Subcutaneous abdominal adipose tissue (tissue), 5 donors: ENCODE data around the gene NLK.
A peak's percentile ranks its signal among the peaks of the same experiment; 100 is the strongest.
"Not testable (repeated sequence)": the region's sequence is repeated elsewhere in the genome, so short reads cannot be mapped to it uniquely, and the experiment has no call there.

Experiments
- H3K27ac ChIP-seq: one replicate; pipeline ENCODE4 v1.7.0; 2013; ENCODE audit warnings: low read depth, mild to moderate bottlenecking, inconsistent platforms, low read length, moderate library complexity
- H3K27me3 ChIP-seq, 5 donors: one replicate each; pipeline ENCODE4 v1.7.0; 2013; ENCODE audit warnings: low read length in 5 of 5, inconsistent platforms in 1 of 5; ENCODE audit not compliant: control insufficient read depth in 5 of 5, insufficient read depth in 4 of 5
- H3K36me3 ChIP-seq, 5 donors: one replicate each; pipeline ENCODE4 v1.7.0; 2013; ENCODE audit warnings: low read length in 5 of 5; ENCODE audit not compliant: control insufficient read depth in 5 of 5, insufficient read depth in 5 of 5
- H3K4me1 ChIP-seq, 5 donors: one replicate each; pipeline ENCODE4 v1.7.0; 2013; ENCODE audit warnings: low read length in 5 of 5, mild to moderate bottlenecking in 3 of 5, moderate library complexity in 1 of 5; ENCODE audit not compliant: control insufficient read depth in 5 of 5, insufficient read depth in 5 of 5
- H3K4me3 ChIP-seq, 5 donors: one replicate each; pipeline ENCODE4 v1.7.0; 2013; ENCODE audit warnings: low read length in 5 of 5, low read depth in 1 of 5
- H3K9ac ChIP-seq, 5 donors: one replicate each; pipeline ENCODE4 v1.7.0; 2013; ENCODE audit warnings: low read length in 5 of 5, mild to moderate bottlenecking in 4 of 5, moderate library complexity in 3 of 5
- H3K9me3 ChIP-seq, 5 donors: one replicate each; pipeline ENCODE4 v1.7.0; 2013; ENCODE audit warnings: low read length in 5 of 5; ENCODE audit not compliant: control insufficient read depth in 5 of 5
- donor health status: healthy.
- donor health status: healthy.
- donor health status: healthy.
- donor health status: healthy.
- donor health status: healthy.

The NLK gene

GRCh38 chr17:28035884-28036283 is 6.6 kb upstream of the NLK start:
- H3K4me3 ChIP-seq, H3K9me3 ChIP-seq, H3K27me3 ChIP-seq, H3K36me3 ChIP-seq, H3K27ac ChIP-seq, H3K9ac ChIP-seq: not testable (repeated sequence)
- H3K4me1 ChIP-seq, result peaks cover 3 to 19% (median 4%) of the 10 kb centered on the region in 5 donors

GRCh38 chr17:28038802-28039201 is 3.7 kb upstream of the NLK start:
- no peaks in the 10 kb centered on the region for H3K9me3 ChIP-seq
- no peaks in the 10 kb centered on the region for H3K36me3 ChIP-seq
- no peaks in the 10 kb centered on the region for H3K27me3 ChIP-seq
- no peak overlapping the region for H3K4me3 ChIP-seq
- no peak overlapping the region for H3K9ac ChIP-seq
- no peak overlapping the region for H3K27ac ChIP-seq
- peaks cover 3 to 31% (median 21%) of the 10 kb centered on the region in 5 donors for H3K4me1 ChIP-seq

- Histone ChIP-seq H3K4me1 (peaks cover 0 to 30% (median 24%) of the 10 kb centered on the region in 5 donors), H3K9me3 (no peaks in the 10 kb centered on the region), H3K9ac (no peak overlapping the region), H3K27me3 (no peaks in the 10 kb centered on the region), H3K36me3 (no peaks in the 10 kb centered on the region), H3K27ac (no peak overlapping the region), H3K4me3 (no peak overlapping the region)
These were observed 3.2 kb upstream of the NLK start for GRCh38 chr17:28039251-28039650.

GRCh38 chr17:28040406-28040805 is 2.1 kb upstream of the NLK start:
- peak overlapping the region in 4 of 5 donors; percentile 34 to 67 (median 46) for H3K4me3 ChIP-seq
- no peaks in the 10 kb centered on the region for H3K9me3 ChIP-seq
- no peak overlapping the region for H3K27ac ChIP-seq
- H3K9ac ChIP-seq, result no peak overlapping the region
- no peaks in the 10 kb centered on the region for H3K27me3 ChIP-seq
- H3K4me1 ChIP-seq, result peaks cover 0 to 36% (median 32%) of the 10 kb centered on the region in 5 donors
- H3K36me3 ChIP-seq, result no peaks in the 10 kb centered on the region

- Histone ChIP-seq H3K4me1 (peaks cover 0 to 40% (median 39%) of the 10 kb centered on the region in 5 donors), H3K27ac (no peak overlapping the region), H3K27me3 (no peaks in the 10 kb centered on the region), H3K9ac (peak overlapping the region in 3 of 5 donors; percentile 78 to 93 (median 84)), H3K4me3 (peak overlapping the region in 4 of 5 donors; percentile 67 to 84 (median 81)), H3K9me3 (no peaks in the 10 kb centered on the region), H3K36me3 (no peaks in the 10 kb centered on the region)
These were observed 1.2 kb upstream of the NLK start for GRCh38 chr17:28041068-28041843.

GRCh38 chr17:28041844-28042656 is 427 bp upstream of the NLK start:
- H3K27me3 ChIP-seq, result no peaks in the 10 kb centered on the region
- no peaks in the 10 kb centered on the region for H3K36me3 ChIP-seq
- H3K9me3 ChIP-seq, result no peaks in the 10 kb centered on the region
- peak overlapping the region in 4 of 5 donors; percentile 78 to 93 (median 86) for H3K9ac ChIP-seq
- H3K27ac ChIP-seq, result peak overlapping the region; percentile 26
- H3K4me3 ChIP-seq, result peak overlapping the region; percentile 72 to 84 (median 80)
- peaks cover 0 to 45% (median 40%) of the 10 kb centered on the region in 5 donors for H3K4me1 ChIP-seq

- Histone ChIP-seq H3K4me3 (peak overlapping the region in 4 of 5 donors; percentile 72 to 84 (median 80)), H3K9ac (peak overlapping the region in 1 of 5 donors; percentile 93), H3K4me1 (peaks cover 0 to 51% (median 40%) of the 10 kb centered on the region in 5 donors), H3K27me3 (no peaks in the 10 kb centered on the region), H3K9me3 (no peaks in the 10 kb centered on the region), H3K27ac (no peak overlapping the region), H3K36me3 (no peaks in the 10 kb centered on the region)
These were observed 329 bp downstream of the NLK start for GRCh38 chr17:28042721-28043291.

GRCh38 chr17:28043296-28043695 is 819 bp downstream of the NLK start:
- peaks cover 0 to 54% (median 40%) of the 10 kb centered on the region in 5 donors for H3K4me1 ChIP-seq
- no peaks in the 10 kb centered on the region for H3K27me3 ChIP-seq
- H3K9ac ChIP-seq, result no peak overlapping the region
- H3K36me3 ChIP-seq, result no peaks in the 10 kb centered on the region
- H3K27ac ChIP-seq, result no peak overlapping the region
- H3K9me3 ChIP-seq, result no peaks in the 10 kb centered on the region
- peak overlapping the region in 4 of 5 donors; percentile 35 to 84 (median 44) for H3K4me3 ChIP-seq

- Histone ChIP-seq H3K9me3 (no peaks in the 10 kb centered on the region), H3K4me3 (peak overlapping the region in 3 of 5 donors; percentile 35 to 84 (median 40)), H3K4me1 (peaks cover 0 to 54% (median 40%) of the 10 kb centered on the region in 5 donors), H3K27me3 (no peaks in the 10 kb centered on the region), H3K9ac (no peak overlapping the region), H3K27ac (no peak overlapping the region), H3K36me3 (no peaks in the 10 kb centered on the region)
These were observed 1.3 kb downstream of the NLK start for GRCh38 chr17:28043741-28044140.
